DMS 273 (cell line): ENCODE data around the gene TRNAU1AP.
A peak's percentile ranks its signal among the peaks of the same experiment; 100 is the strongest.
"Not testable (repeated sequence)": the region's sequence is repeated elsewhere in the genome, so short reads cannot be mapped to it uniquely, and the experiment has no call there.

Source experiments
- DNase-seq: peaks from one replicate; lab custom pipeline; 2025; ENCODE audit not compliant: unreplicated experiment; lab: John Stamatoyannopoulos, UW

The TRNAU1AP gene

GRCh38 chr1:28521502-28522164, 31.3 kb upstream of the TRNAU1AP start:
- no peak for DNase-seq

DNA sequence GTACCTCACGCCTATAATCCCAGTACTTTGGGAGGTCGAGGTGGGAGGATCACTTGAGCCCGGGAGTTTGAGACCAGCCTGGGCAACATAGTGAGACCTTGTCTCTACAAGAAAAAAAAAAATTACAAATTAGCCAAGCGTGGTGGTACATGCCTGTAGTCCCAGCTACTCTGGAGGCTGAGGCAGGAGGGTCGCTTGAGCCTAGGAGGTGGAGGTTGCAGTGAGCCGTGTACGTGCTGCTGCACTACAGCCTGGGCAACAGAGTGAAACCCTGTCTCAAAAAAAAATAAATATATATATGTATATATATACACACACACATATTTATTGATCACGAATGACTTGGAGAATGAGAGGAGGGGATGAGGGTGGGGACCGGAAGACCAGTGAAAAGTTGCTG, 30.3 kb upstream of the TRNAU1AP start:
- DNase-seq: not testable (repeated sequence)

DNA sequence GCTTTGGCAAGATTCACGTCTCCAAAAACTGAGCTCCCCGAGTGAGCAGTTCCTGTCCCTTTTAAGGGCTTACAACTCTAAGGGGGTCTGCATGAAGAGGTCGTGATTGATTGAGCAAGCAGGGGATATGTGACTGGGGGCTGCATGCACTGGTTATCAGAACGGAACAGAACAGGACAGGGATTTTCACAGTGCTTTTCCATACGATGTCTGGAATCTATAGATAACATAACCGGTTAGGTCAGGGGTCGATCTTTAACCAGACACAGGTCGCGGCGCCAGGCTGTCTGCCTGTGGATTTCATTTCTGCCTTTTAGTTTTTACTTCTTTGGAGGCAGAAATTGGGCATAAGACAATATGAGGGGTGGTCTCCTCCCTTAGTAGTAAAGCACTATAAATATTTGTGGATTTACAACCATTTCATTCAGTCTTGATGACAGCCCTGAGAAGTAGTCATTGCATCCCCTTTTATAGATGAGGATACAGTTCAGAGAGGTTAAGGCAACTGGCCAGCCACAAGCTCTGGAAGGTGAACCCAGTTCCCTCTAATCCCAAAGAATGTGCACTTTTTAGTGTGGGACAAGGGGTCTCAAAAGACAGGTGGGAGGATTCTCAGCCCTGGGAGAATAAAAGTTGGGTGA, 27.8 kb upstream of the TRNAU1AP start:
- DNase-seq: not testable (repeated sequence)

- no peak for DNase-seq
Measured at GRCh38 chr1:28526886-28527285, 26.0 kb upstream of the TRNAU1AP start.

DNA sequence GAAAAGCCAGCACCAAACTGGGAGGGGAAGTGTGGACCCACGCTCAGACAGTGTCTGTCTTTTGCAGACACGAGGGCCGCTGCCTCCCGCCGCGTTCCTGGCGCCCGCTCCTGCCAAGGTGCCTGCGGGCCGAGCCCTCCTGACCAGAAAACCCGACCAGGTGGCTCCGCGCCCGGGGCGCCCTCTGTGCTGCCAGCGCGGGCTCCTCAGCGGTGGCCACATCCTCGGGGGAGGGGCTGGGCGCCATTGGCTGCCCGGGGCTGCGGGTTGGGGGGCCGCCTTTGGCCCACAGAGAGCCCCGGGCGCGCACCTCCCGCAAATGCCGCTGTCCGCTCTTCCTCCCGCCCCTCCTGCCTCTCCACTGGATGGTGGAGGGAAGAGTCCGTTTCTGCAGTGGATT, 22.4 kb upstream of the TRNAU1AP start:
- no peak for DNase-seq

DNA sequence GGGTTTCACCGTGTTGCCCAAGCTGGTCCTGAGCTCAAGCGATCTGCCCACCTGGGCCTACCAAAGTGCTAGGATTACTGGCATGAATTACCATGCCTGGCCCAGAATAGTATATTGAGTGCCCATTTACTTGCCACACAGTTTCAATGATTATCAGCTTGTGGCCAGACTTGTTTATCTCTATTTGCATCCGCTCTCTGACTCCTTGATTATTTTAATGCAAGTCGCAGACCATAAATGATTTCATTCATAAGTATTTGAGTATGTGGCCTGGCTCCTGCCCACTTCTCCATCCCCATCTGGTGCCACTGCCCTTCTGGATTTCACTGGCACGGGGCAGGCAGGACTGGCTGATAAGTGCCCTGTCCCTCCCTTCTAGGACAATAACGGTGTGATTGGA, 18.2 kb upstream of the TRNAU1AP start:
- no peak for DNase-seq

- no peak for DNase-seq
Measured at GRCh38 chr1:28535180-28535579, 17.7 kb upstream of the TRNAU1AP start.

GRCh38 chr1:28537457-28538199, 15.3 kb upstream of the TRNAU1AP start:
- peak; percentile 55 for DNase-seq

DNA sequence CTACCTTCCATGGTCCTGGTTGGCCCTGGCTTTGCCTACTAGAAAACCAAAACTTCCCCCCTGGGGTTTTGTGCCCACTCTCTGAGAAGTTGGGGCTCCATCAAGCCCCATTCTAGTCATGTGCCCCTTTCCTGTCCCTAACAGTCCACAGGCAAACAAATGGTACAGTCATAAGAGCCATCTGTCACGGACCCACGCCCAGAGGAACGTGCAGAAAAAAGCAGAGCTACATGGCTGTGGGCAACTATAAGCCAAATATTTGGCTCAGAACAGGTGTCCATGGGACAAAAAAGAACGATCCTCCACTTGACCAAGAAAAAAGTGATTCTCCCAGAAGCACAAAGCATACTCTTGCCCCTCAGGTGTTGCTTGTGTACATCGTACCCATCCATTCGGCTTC, 14.6 kb upstream of the TRNAU1AP start:
- peak; percentile 43 for DNase-seq

DNA sequence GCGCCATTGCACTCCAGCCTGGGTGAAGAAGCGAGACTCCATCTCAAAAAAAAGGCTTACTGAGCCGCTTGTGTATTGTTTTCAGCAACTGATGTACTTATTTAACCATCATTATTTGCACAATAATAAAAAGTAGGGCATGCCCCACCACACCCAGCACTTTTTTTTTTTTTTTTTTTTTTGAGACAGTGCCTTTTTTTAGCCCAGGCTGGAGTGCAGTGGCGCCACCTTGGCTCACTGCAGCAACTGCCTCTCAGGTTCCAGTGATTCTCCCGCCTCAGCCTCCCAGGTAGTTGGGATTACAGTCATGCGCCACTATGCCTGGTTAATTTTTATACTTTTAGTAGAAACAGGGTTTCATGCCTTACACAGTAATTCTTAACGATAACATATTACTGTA, 12.2 kb upstream of the TRNAU1AP start:
- peak; percentile 30 for DNase-seq

DNA sequence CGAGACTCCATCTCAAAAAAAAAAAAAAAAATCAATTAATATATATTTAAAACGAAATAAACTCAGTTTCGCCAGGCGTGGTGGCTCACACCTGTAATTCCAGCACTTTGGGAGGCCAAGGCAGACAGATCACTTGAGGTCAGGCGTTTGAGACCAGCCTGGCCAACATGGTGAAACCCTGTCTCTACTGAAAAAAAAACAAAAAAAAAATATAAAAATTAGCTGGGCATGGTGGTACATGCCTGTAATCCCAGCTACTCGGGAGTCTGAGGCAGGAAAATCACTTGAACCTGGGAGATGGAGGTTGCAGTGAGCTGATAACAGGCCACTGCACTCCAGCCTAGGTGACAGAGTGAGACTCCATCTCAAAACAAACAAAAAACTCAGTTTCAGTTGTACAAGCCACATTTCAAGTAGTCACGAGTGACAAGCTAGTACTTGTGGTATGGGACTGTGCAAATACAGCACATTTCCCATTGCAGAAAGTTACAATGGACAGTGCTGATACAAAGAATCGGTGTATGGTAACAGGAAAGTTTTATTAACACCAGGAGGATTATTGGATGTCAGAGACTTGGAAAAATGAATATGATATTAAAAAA, 11.4 kb upstream of the TRNAU1AP start:
- not testable (repeated sequence) for DNase-seq

- DNase-seq: no peak
Measured at GRCh38 chr1:28545246-28545628, 7.6 kb upstream of the TRNAU1AP start.

- peak; percentile 24 for DNase-seq
Measured at GRCh38 chr1:28548318-28548717, 4.6 kb upstream of the TRNAU1AP start.

- DNase-seq: no peak
Measured at GRCh38 chr1:28551381-28551780, 1.5 kb upstream of the TRNAU1AP start.

GRCh38 chr1:28560886-28561285, 8.0 kb downstream of the TRNAU1AP start:
- no peak for DNase-seq

DNA sequence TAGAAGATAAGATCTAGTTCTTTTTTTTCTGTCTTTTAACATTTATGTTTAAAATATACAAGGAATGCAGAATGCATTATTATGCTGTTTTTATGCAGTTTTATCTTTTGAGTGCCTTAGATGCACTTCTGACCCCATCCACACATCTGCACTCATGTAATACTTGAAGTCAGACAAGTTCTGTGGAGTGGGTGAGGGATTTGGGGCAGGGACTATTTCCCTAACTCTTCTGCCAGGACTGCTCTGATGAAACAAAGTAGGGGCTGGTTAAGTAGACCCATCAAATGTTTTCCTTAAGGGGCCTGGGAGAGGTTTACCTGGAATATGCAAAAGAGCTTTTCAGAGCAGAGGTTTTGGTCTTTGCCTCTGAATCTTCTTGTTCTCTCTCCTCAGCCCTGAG, 11.4 kb downstream of the TRNAU1AP start:
- no peak for DNase-seq

GRCh38 chr1:28565040-28565439, 12.2 kb downstream of the TRNAU1AP start:
- DNase-seq: no peak

DNA sequence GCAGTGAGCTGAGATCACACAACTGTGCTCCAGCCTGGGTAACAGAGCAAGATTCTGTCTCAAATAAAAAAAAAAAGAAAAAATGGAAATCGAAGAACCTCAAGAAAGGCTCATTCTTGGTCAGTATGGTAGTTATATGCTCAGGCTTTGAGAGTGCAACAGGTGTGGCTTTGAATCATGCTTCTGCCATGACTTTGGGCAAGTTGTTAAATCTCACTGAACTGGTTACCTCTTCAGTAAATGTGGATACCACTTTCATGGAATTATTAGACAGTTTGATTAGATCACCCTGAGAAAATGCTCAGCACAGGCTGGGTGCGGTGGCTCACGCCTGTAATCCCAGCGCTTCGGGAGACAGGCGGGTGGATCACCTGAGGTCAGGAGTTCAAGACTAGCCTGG, 12.8 kb downstream of the TRNAU1AP start:
- DNase-seq: no peak

DNA sequence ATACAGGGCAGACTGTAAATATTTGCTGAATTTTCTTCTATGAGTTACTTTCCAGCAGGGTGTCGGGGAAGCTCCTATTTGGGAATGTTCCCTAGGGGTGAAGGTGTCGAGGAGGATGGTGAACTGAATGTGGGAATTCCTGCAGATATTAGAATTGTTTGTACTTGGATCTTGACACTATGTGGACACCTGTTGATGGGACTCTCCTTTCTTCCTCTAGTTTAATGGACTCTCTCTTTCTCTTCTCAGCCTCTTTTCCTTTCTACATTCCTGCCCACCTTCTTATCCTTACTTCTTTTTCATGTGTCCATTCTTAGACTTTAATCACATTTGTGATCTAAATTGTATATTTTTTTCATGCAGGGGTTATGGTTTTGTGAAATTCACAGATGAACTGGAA, 14.0 kb downstream of the TRNAU1AP start:
- no peak for DNase-seq

DNA sequence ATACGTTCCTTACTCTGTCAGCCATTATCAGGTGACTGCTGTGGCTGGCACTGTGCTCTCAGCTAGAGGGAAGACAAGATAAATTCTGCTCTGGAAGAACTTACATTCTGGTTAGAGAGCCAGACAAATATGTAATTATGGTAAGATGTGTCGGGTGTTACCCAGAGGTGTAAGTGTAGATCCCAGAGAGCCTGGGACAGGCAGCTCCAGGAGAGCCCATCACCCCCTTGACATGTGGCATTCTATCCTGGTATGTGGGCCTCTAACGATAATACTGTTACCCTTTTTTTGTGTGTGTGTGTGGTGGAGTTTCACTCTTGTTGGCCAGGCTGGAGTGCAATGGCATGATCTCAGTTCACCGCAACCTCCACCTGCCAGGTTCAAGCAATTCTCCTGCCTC, 19.0 kb downstream of the TRNAU1AP start:
- DNase-seq: no peak

GRCh38 chr1:28572891-28573290, 20.0 kb downstream of the TRNAU1AP start:
- DNase-seq: not testable (repeated sequence)

DNA sequence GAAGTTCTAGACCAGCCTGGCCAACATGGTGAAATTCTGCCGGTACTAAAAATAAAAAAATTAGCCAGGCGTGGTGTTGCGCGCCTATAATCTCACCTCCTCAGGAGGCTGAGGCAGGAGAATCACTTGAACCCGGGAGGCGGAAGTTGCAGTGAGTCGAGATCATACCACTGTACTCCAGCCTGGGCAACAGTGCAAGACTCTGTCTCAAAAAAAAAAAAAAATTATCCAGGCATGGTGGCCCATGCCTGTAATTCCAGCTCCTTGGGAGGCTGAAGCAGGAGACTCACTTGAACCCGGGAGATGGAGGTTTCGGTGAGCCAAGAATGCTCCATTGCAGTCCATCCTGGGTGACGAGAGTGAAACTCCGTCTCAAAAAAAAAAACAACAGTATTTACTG, 20.7 kb downstream of the TRNAU1AP start:
- DNase-seq: no peak
